Suppressor macrophage treated with lipopolysaccharide for 1 hour (primary cell): ENCODE data around the gene FAM162A.

Source experiments
- DNase-seq, 3 donors: peaks; one replicate each; pipeline ENCODE4 v3.0.0-alpha.2; 2020 to 2022

The FAM162A gene

GRCh38 chr3:122383771-122384697 lies at the start of gene FAM162A:
Gene FAM162A, plus strand, starts transcription at chr3:122384182. Its CDS starts 84 bp downstream, at chr3:122384266.
- DNase-seq = peak; percentile 94 to 98 (median 96)

GRCh38 chr3:122342803-122343202 lies 41.2 kb upstream of the FAM162A start:
- no peak for DNase-seq

- DNase-seq = no peak
These were observed 40.3 kb upstream of the FAM162A start for GRCh38 chr3:122343654-122344053.

GRCh38 chr3:122349171-122349570 lies 34.8 kb upstream of the FAM162A start:
- DNase-seq = no peak

DNA sequence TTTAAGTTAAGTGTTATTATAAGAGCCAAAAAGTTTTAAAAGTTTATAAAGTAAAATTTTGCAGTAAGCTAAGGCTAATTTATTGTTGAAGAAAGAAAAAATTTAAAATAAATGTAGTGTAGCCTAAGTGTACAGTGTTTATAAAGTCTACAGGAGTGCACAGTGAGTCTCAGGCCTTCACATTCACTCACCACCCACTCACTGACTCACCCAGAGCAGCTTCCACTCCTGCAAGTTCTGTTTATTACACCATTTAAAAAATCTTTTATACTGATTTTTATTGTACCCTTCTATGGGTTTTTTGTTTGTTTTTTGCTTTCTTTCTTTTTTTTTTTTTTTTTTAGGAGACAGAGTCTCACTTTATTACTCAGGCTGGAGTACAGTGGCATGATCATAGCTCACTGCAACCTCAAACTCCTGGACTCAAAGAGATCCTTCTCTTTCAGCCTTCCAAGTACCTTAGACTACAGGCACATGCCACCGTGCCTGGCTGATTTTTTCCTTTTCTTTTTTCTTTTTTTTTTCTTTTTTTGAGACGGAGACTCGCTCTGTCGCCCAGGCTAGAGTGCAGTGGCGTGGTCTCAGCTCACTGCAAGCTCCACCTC lies 33.1 kb upstream of the FAM162A start:
- DNase-seq = peak; percentile 57 to 71 (median 67)

GRCh38 chr3:122351612-122352011 lies 32.4 kb upstream of the FAM162A start:
- DNase-seq = no peak

DNA sequence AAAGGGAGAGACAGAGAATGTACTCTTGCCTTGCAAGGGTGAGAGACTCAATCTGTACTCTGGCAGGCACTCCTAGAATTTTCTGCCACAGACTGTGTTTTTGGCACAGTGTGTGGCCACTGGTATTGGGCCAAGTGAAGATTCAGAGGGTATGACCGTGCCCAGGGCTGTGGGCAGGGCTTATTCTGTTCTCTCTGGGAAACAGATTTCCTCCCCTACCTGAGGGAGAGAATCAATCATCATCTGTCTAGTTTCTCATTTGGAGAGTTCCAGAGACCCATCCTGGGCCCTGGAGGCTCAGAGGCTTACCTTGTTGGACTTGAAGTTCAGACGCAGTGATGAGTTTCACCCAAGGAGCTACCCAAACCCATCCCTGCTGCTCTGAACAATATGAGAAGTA lies 30.8 kb upstream of the FAM162A start:
- no peak for DNase-seq

- no peak for DNase-seq
These were observed 30.0 kb upstream of the FAM162A start for GRCh38 chr3:122353893-122354401.

- no peak for DNase-seq
These were observed 28.4 kb upstream of the FAM162A start for GRCh38 chr3:122355612-122356011.

DNA sequence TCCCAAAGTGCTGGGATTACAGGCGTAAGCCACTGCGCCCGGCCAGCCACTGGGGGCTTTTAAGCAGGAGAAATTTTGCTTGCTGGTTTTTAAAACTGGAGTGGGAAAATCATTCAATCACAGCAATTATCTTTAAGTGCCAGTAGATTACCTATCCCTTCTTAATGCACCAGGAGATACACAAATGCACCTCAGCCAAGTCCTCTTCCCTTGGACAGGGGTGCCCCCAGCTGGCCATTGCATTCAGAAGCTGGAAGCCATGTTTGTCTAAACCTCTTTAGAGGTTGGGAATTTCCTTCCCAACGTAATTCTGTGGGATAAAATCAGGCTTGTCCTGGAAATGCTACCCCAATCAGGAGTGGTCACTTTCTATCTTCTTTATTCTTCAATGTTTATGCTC lies 27.6 kb upstream of the FAM162A start:
- peak; percentile 49 to 71 (median 66) for DNase-seq

GRCh38 chr3:122357828-122358702 lies 25.9 kb upstream of the FAM162A start:
- no peak for DNase-seq

- DNase-seq = no peak
These were observed 25.3 kb upstream of the FAM162A start for GRCh38 chr3:122358703-122359032.

DNA sequence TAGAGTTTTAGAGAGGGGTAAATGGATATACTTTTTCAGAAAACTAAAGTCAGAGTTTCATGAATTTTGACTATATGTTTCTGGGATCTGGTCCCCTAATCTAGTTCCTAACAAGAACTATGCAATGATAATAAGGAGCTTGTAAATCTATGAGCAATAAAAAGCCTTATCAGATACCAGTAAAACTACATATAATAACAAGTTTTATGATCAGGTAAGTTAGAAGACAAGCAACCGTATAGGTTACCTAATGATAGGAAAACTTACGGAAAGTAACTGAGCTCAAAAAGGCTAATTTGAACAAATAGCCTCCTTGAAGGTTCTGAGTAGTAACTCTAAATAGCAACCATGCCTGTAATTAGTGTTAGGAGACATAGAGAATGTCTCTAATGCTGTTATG lies 22.0 kb upstream of the FAM162A start:
- no peak for DNase-seq

GRCh38 chr3:122364490-122364889 lies 19.5 kb upstream of the FAM162A start:
- DNase-seq = peak in 2 of 3 donors; percentile 16 to 35

DNA sequence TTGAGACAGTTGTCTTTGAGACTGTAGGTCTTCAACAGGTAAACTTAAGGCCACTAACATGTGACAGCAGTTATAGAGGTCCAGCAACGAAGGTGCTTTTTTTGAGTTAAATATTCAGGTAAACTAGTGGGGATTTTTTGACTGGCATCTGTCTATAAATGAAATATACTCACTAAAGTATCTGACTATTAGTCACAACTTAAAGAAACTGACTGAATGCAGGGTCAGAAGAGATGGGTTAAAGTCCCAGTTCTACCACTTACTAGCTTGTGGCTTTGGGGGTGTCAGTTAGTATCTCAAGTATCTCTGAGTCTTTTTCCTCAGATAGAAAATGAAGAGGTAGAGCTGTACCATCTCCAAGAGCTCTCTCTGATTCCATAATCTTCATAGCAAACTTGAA lies 18.9 kb upstream of the FAM162A start:
- no peak for DNase-seq

DNA sequence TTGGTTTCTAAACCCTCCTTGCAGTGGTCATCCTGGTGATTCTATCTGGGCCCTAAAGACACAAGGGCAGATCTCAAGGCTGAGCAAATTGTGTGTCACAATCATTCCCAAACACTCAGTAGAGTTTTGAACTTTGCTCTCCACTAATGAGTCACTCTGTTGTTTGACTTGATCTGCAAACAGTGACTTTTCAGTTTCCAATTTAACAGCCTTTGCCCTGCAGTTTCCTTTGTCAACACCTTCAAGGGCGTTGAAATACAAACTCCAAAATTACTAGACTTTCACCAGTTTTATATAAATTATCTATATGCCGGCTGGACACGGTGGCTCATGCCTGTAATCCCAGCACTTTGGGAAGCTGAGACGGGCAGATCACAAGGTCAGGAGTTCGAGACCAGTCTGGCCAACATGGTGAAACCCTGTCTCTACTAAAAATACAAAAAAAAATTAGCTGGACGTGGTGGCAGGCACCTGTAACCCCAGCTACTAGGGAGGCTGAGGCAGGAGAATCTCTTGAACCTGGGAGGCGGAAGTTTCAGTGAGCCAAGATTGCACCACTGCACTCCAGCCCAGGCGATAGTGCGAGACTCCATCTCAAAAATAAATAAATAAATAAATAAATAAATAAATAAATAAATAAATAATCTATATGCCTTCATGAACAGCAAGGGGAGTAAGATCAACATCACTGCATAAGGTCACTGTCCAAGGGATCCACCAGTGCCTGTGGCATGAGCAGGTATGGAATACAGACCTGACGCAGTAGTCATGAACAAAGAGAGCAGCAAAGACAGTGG lies 18.2 kb upstream of the FAM162A start:
- DNase-seq = peak; percentile 49 to 80 (median 65)

GRCh38 chr3:122366379-122366749 lies 17.6 kb upstream of the FAM162A start:
- DNase-seq = no peak

- DNase-seq = no peak
These were observed 9.9 kb upstream of the FAM162A start for GRCh38 chr3:122374034-122374433.

- no peak for DNase-seq
These were observed 6.0 kb upstream of the FAM162A start for GRCh38 chr3:122377975-122378374.

GRCh38 chr3:122382888-122383666 lies 905 bp upstream of the FAM162A start, which contains the start of gene MIX23:
Gene MIX23, minus strand, starts transcription at chr3:122383231. Its CDS starts 7 bp downstream, at chr3:122383224.
- DNase-seq = peak; percentile 86 to 91 (median 90)

DNA sequence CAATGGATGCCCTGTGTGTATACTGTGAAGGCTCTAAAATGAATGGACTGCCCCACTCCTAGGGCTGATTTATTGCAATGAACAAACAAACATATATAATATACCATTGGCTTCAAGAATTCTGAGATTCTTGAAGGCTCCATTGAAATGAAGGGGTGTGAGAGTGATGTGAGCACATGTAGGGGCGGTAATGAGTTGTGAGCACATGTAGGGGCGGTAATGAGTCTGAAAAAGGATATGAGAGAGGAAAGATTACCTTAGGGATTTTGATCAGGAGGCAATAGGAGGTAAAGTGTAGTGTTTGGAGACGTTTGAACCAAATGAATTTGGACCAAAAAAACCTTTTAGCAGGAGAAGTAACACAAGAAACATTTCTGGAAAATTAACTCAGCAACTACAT lies 3.7 kb downstream of the FAM162A start:
- DNase-seq = no peak
